Measurements from ENCODE around the gene SHH.

GRCh38 chr7:155846936-155847335 lies 34.7 kb upstream of the SHH start:
- TF ChIP-seq, protein P1, sequence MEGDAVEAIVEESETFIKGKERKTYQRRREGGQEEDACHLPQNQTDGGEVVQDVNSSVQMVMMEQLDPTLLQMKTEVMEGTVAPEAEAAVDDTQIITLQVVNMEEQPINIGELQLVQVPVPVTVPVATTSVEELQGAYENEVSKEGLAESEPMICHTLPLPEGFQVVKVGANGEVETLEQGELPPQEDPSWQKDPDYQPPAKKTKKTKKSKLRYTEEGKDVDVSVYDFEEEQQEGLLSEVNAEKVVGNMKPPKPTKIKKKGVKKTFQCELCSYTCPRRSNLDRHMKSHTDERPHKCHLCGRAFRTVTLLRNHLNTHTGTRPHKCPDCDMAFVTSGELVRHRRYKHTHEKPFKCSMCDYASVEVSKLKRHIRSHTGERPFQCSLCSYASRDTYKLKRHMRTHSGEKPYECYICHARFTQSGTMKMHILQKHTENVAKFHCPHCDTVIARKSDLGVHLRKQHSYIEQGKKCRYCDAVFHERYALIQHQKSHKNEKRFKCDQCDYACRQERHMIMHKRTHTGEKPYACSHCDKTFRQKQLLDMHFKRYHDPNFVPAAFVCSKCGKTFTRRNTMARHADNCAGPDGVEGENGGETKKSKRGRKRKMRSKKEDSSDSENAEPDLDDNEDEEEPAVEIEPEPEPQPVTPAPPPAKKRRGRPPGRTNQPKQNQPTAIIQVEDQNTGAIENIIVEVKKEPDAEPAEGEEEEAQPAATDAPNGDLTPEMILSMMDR (IDR thresholded peaks at IDR 0.05; ENCODE audit: low read length), result no peak
- no peak for TF ChIP-seq EZH2 (optimal IDR thresholded peaks at IDR 0.05; ENCODE audit: low read depth, low read length)
- no peak for TF ChIP-seq EZH2phosphoT487 (IDR thresholded peaks at IDR 0.05; ENCODE audit: low read length)

All from MM.1S (cell line).